HG02943 (cell line): ENCODE results near the gene TM9SF2.
"Not testable (repeated sequence)": the region's sequence is repeated elsewhere in the genome, so short reads cannot be mapped to it uniquely, and the experiment has no call there.

Experiments used
- ATAC-seq: cut with Tn5 transposase; IDR thresholded peaks from one replicate; pipeline ENCODE4 v1.9.1; 2021; ENCODE audit warnings: mild to moderate bottlenecking, low read depth, moderate library complexity; ENCODE audit not compliant: unreplicated experiment

Gene TM9SF2

GRCh38 chr13:99501184-99501847 is at the start of gene TM9SF2:
TSS of gene TM9SF2 (plus strand) at chr13:99501472. CDS start at chr13:99501607, 135 bp downstream.
- peak; percentile 47 for ATAC-seq

GRCh38 chr13:99454518-99455183 is 46.6 kb upstream of the TM9SF2 start:
- ATAC-seq, result no peak

DNA sequence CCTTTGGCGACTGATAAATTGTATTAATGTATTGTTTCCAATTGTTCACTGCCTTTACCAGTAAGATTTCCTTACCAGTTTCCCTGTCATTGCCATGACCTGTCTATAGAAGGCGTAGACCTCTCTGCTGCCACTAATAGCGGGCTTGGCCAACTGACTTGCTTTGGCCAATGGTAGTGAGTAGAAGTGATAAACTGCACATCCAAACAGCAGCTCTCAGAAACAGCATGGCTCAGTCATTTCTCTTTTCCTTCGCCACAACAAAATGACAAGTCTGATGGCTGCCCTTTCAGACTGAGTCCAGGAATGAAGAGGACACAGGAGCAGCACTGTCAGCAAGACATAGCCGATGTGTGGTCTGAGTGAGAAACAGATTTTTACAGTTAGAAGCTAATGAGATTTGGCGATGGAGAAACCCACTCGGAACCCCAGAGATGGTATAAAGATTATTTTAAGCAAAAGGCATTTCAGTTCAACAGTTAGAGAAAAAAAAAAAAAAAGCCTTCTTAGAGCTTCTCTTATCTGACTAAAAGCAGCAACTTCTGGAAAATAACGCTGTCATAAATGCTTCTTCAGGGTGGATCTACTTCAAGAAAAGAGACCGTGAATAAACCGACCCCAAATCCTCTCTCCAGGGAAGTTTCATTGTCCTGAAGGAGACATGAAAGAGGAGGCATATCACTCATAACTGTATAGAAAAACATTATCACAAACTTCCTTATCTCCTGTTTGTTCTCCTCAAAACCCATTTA is 42.0 kb upstream of the TM9SF2 start:
- no peak for ATAC-seq

- not testable (repeated sequence) for ATAC-seq
These were observed 40.5 kb upstream of the TM9SF2 start for GRCh38 chr13:99460802-99461201.

DNA sequence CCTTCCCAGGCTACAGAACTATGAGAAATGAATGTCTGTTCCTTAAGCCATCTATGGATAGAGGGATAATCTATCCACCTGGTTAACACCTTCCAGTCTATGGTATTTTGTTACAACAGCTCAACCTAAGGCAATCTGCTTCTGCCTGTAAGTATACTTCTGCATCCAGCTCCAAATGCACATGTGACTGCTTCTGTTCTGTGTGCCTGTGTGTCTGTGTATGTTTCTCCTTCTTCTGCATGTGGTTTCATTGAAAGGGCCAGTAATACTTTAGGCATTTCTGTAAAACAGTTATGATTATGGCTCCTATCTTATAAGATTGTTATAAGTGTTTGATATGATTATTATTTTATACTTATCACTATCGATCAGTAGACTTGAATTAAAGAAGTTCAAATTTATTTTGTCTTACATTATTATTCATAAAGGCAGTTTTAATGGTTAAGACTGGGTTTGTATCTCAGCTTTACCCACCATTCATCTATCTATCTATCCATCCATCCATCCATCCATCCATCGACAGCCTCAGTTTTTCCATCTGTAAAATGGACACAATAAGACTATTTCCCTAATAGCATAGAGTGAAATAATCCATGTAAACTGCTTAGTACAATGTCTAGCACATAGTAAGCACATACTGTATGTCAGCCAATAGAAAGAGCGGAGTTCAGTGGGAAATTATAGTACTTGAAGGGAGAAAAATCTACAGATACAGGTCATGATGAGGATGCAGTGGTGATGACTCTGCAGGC is 37.5 kb upstream of the TM9SF2 start:
- no peak for ATAC-seq

DNA sequence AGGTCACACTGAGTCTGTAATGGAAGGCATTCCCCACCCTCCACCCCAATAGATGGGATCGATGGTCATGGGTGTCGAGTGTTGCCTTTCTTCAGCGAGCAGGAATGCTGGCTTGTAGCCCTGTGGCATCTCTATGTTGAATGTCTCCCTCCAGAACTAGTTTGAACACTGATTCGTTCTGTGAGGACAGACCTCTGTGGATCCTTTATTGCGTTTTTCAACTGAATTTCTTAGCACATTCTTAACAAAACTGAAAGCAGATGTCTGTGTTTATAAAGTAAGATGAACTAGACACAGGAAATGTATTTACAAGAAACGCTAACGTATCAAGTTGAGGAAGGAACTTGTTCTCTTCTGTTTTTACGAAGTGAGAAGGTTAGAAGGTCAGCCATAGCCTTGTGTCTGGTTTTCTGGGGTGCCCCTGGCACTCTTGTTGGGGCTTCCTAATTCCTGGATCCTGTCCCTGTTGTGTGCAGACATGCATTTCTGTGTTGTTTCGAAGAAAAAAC is 36.8 kb upstream of the TM9SF2 start:
- no peak for ATAC-seq

- ATAC-seq, result no peak
These were observed 35.8 kb upstream of the TM9SF2 start for GRCh38 chr13:99465454-99465853.

GRCh38 chr13:99467764-99468163 is 33.5 kb upstream of the TM9SF2 start:
- no peak for ATAC-seq

- no peak for ATAC-seq
These were observed 32.2 kb upstream of the TM9SF2 start for GRCh38 chr13:99469041-99469440.

GRCh38 chr13:99470027-99470426 is 31.2 kb upstream of the TM9SF2 start:
- no peak for ATAC-seq

GRCh38 chr13:99471221-99472121 is 29.8 kb upstream of the TM9SF2 start:
- no peak for ATAC-seq

GRCh38 chr13:99472122-99472440 is 29.2 kb upstream of the TM9SF2 start:
- no peak for ATAC-seq

DNA sequence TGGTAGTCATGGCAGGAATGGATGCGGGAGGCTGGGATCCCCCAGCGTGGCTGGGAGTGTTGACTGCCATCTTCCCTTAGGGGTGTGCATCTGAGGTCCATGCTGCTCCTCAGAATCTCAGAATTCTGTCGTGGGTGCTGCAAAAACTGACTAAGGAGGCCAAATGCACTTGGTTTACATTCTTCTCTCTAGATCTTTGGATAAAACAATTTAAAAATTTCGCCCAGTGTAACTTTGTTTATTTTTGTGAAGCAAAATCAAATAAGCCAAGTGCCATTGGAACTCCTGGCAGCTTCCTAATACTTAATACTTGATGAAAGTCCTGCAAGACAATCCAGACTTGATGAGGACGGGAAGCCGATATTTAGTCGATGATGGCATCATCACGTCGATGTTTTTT is 27.8 kb upstream of the TM9SF2 start:
- ATAC-seq, result no peak

- no peak for ATAC-seq
These were observed 24.6 kb upstream of the TM9SF2 start for GRCh38 chr13:99476648-99477047.

DNA sequence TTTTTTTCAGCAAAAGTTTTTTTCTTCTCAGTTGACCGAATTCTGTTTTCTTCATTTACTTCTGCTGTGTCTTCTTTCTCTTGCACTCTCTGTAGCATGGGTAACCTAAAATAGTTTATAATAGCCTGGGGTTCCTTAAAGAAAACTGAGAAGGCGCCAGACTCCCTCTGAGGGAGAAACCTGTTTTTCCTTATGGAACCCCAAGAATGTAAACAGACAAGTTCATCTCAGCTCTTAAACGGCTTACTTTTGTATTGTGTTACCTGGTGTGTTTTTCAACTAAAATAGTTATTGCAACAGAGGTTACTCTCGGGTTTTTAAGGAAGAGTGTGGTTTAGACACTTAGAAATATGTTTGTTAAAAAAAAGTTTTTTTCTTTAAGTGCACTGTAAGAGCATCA is 23.8 kb upstream of the TM9SF2 start:
- ATAC-seq, result no peak

DNA sequence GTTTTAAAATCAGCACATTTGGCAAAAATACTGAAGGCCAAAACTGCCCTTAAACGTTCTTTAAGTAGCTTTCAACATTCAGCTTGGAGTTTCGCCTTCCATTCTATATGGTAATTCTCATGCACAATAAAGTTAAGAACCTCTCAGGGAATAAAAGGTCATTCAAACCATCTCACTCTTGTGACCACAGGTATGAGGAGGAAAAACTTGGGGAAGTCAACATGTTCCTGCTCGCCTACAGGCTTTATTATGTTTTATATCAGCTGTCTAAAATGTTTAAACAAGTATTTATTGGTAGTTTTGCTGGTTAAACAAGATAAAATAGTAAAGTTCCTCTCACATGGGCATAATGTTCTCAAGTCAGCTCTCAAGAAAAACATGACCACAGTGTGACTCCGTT is 19.9 kb upstream of the TM9SF2 start:
- no peak for ATAC-seq

DNA sequence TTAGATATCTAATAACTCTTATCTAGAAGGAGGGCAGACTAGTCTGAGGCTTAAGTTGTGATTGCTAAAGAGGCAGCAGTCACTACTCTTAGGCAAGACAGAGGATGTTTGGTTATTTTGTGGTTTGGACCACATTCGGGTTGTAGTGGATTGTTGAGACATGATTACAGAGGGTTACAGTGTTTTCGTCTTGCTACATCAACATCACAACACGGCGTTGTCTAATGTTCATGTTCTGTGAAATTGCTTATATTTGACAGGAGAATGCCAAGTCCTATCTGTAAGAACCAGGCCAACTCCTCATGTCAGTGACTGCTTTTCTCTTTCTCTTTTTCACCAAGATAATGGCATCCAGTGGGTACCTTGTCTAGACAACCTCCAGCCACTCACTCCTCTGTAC is 16.8 kb upstream of the TM9SF2 start:
- no peak for ATAC-seq

GRCh38 chr13:99486996-99487395 is 14.3 kb upstream of the TM9SF2 start:
- no peak for ATAC-seq

DNA sequence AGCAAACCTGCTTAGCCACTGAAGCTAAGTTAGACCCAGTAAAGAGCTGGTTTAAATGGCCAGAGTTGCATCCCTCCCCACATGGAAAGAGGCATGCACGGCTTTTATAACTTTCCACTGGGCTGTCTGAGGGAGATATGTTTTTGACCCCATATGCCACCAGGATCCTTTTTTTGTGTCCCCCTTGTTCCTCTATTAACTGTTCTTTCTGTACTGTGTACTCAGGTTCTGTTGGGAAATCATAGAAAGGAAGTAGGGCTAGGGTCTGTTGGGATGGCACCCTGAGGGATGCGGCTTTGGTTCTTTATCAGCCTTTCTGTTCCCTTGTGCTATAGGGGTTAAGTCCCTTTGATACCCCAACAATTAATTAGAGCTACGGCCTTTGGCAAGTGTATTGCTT is 12.2 kb upstream of the TM9SF2 start:
- no peak for ATAC-seq

- not testable (repeated sequence) for ATAC-seq
These were observed 9.5 kb upstream of the TM9SF2 start for GRCh38 chr13:99491750-99492149.
